Stomach (tissue), 19 donors: Measurements from ENCODE around the gene EIF3D. TPM values are rescaled to one million over a fixed set of nuclear protein-coding genes. Genes with fewer than 3 reads are reported as not detected.

Experiments
- DNase-seq, 2 donors: peaks; one replicate each; pipeline versions ENCODE4 v3.0.0 to v3.0.0-alpha.2; 2013 to 2019
- H3K27ac ChIP-seq, 5 donors: fragments of 200-600 bp in 4 of 5; sonication (generic) in 4 of 5; one replicate each; pipeline ENCODE4 v1.5.1; 2013 to 2019; ENCODE audit warnings: mild to moderate bottlenecking in 1 of 5, moderate library complexity in 1 of 5
- H3K27me3 ChIP-seq, 3 donors: fragments of 200-600 bp; sonication (generic); one replicate each; pipeline ENCODE4 v1.5.1; 2017 to 2019; ENCODE audit warnings: mixed run types in 1 of 3
- H3K36me3 ChIP-seq, 4 donors: fragments of 200-600 bp; sonication (generic); 1 replicate in 3 of 4; 2 replicates in 1 of 4; pipeline ENCODE4 v1.5.1; 2016 to 2019
- H3K4me1 ChIP-seq, 4 donors: fragments of 200-600 bp; sonication (generic); one replicate each; pipeline ENCODE4 v1.5.1; 2016 to 2019
- H3K4me3 ChIP-seq, 4 donors: fragments of 200-600 bp; sonication (generic) in 3 of 4; one replicate each; pipeline ENCODE4 v1.5.1; 2016 to 2019; ENCODE audit warnings: mild to moderate bottlenecking in 1 of 4
- H3K9me3 ChIP-seq, 4 donors: fragments of 200-600 bp; sonication (generic); one replicate each; pipeline ENCODE4 v1.5.1; 2016 to 2019
- CTCF ChIP-seq, 7 experiments: fragments of 450-650 bp in 4 of 7; fragments of 200-600 bp in 3 of 7; sonication (generic) in 3 of 7; IDR thresholded peaks; one replicate each; pipeline ENCODE4 v1.5.1; 2016 to 2019; ENCODE audit warnings: antibody characterized with exemption in 7 of 7, control low read depth in 2 of 7, mild to moderate bottlenecking in 1 of 7
- EP300 ChIP-seq: sonication (generic); formaldehyde crosslinking; IDR thresholded peaks from one replicate; pipeline ENCODE4 v1.6.1; 2017; ENCODE audit warnings: antibody characterized with exemption
- POLR2A ChIP-seq, 4 donors: fragments of 450-650 bp; IDR thresholded peaks; one replicate each; pipeline ENCODE4 v1.6.1; 2016; ENCODE audit warnings: antibody characterized with exemption in 4 of 4, control low read depth in 2 of 4, mild to moderate bottlenecking in 1 of 4, moderate library complexity in 1 of 4
- POLR2AphosphoS5 ChIP-seq, 3 donors: sonication (generic); formaldehyde crosslinking; IDR thresholded peaks; one replicate each; pipeline ENCODE4 v1.6.1; 2016; ENCODE audit warnings: antibody characterized with exemption in 3 of 3
- WGBS, 5 donors: extraction: QIAGEN DNeasy Blood & Tissue Kit in 3 of 5; methylation state at CpG; one replicate each; pipeline versions ENCODE4 v1.1.5 to v1.1.7; 2013 to 2018; 5-methylcytosine and 5-hydroxymethylcytosine counted together
- intact Hi-C: fragments of 100-400 bp; cut with DNase I; formaldehyde crosslinking; loops from one replicate; pipeline ENCODE4 v1.15.1; 2023; ENCODE audit warnings: low total_unique reads
- long read RNA-seq, 10 donors: transcript quantifications; one replicate each; lab custom pipeline, GENCODE V29; 2026
- polyA plus RNA-seq, 3 donors: library from polyadenylated mRNA; stranded (reverse); fragments of 200-250 nt; gene quantifications; one replicate each; pipeline ENCODE4 v1.2.3, GENCODE V29; 2013
- total RNA-seq, 5 donors: library from RNA; depleted of rRNA; stranded (reverse); fragments of >200 nt; gene quantifications; one replicate each; pipeline versions ENCODE4 v1.1.0 to v1.2.3, GENCODE V29; 2014 to 2016
- donor health status: healthy with polysubstance abuse.
- donor health status: Bipolar disorder and iron deficiency.
- donor health status: healthy.

The EIF3D gene
- total RNA-seq (100 to 1,000 TPM in 4 of 5 donors, 10 to 100 TPM in 1; 80.4 to 212 (median 160) TPM), polyA plus RNA-seq (100 to 1,000 TPM; 172 to 242 (median 230) TPM)
- long read RNA-seq, donor 1, transcript EIF3D-201 (15 exons, 2,155 nt): major isoform, 14 of 22 reads
- long read RNA-seq, donor 1, partial matches to known transcripts: 5 of 22 reads
- long read RNA-seq, donor 1, other reads (novel, unspliced or antisense): 0 of 22 reads
- long read RNA-seq, donor 2, transcript EIF3D-201 (15 exons, 2,155 nt): major isoform, 29 of 40 reads
- long read RNA-seq, donor 2, partial matches to known transcripts: 6 of 40 reads
- long read RNA-seq, donor 2, other reads (novel, unspliced or antisense): 0 of 40 reads
- long read RNA-seq, donor 3, transcript EIF3D-201 (15 exons, 2,155 nt): major isoform, 12 of 19 reads
- long read RNA-seq, donor 3, transcript EIF3D-209 (3 exons, 887 nt): minor isoform, 7 of 19 reads
- long read RNA-seq, donor 3, partial matches to known transcripts: 0 of 19 reads
- long read RNA-seq, donor 3, other reads (novel, unspliced or antisense): 0 of 19 reads
- long read RNA-seq, donor 4, partial matches to known transcripts: 0 of 5 reads
- long read RNA-seq, donor 4, other reads (novel, unspliced or antisense): 0 of 5 reads
- long read RNA-seq, donor 5, transcript EIF3D-201 (15 exons, 2,155 nt): major isoform, 27 of 53 reads
- long read RNA-seq, donor 5, partial matches to known transcripts: 17 of 53 reads
- long read RNA-seq, donor 5, other reads (novel, unspliced or antisense): 5 of 53 reads
- long read RNA-seq, donor 6, transcript EIF3D-209 (3 exons, 887 nt): minor isoform, 11 of 146 reads
- long read RNA-seq, donor 6, transcript EIF3D-201 (15 exons, 2,155 nt): major isoform, 59 of 146 reads
- long read RNA-seq, donor 6, partial matches to known transcripts: 62 of 146 reads
- long read RNA-seq, donor 6, other reads (novel, unspliced or antisense): 11 of 146 reads
- long read RNA-seq, donor 7, transcript EIF3D-201 (15 exons, 2,155 nt): major isoform, 23 of 72 reads
- long read RNA-seq, donor 7, partial matches to known transcripts: 44 of 72 reads
- long read RNA-seq, donor 7, other reads (novel, unspliced or antisense): 0 of 72 reads
- long read RNA-seq, donor 8, transcript EIF3D-209 (3 exons, 887 nt): minor isoform, 7 of 54 reads
- long read RNA-seq, donor 8, transcript EIF3D-201 (15 exons, 2,155 nt): major isoform, 21 of 54 reads
- long read RNA-seq, donor 8, partial matches to known transcripts: 25 of 54 reads
- long read RNA-seq, donor 8, other reads (novel, unspliced or antisense): 0 of 54 reads
- long read RNA-seq, donor 9, transcript EIF3D-201 (15 exons, 2,155 nt): major isoform, 17 of 50 reads
- long read RNA-seq, donor 9, transcript EIF3D-209 (3 exons, 887 nt): minor isoform, 5 of 50 reads
- long read RNA-seq, donor 9, partial matches to known transcripts: 28 of 50 reads
- long read RNA-seq, donor 9, other reads (novel, unspliced or antisense): 0 of 50 reads
- long read RNA-seq, donor 10, transcript EIF3D-201 (15 exons, 2,155 nt): major isoform, 14 of 26 reads
- long read RNA-seq, donor 10, partial matches to known transcripts: 7 of 26 reads
- long read RNA-seq, donor 10, other reads (novel, unspliced or antisense): 0 of 26 reads

- peak within 1 kb of the TSS; percentile 87 to 97 (median 95) for H3K27ac ChIP-seq
- intact Hi-C loops: no loop called here
- peak within 1 kb of the TSS; percentile 72 to 85 (median 84) for H3K4me3 ChIP-seq
These were observed at the start of gene EIF3D for GRCh38 chr22:36528795-36529751. TSS of gene EIF3D (minus strand) at chr22:36529166. CDS start at chr22:36526121, 3,045 bp downstream.

GRCh38 chr22:36578619-36579018, 49.7 kb upstream of the EIF3D start:
- whole genome bisulfite sequencing, 5 donors: 62 to 76% (median 73%) methylated on average over 5 to 7 of the region's 7 CpGs
- H3K9me3 ChIP-seq: no peaks in the 10 kb centered on the region
- no peak for DNase-seq

More at GRCh38 chr22:36528795-36529751, at the start of gene EIF3D:
- peak; percentile 88 to 97 (median 92) for TF ChIP-seq POLR2AphosphoS5 (IDR thresholded peaks at IDR 0.05)
- no peak for TF ChIP-seq CTCF (IDR thresholded peaks at IDR 0.05)
- TF ChIP-seq POLR2A (IDR thresholded peaks at IDR 0.05): peak in 2 of 4 donors; percentile 18 to 68
- peaks cover 26 to 36% (median 35%) of the 10 kb centered on the region in 4 donors for H3K36me3 ChIP-seq
- DNase-seq: peak; percentile 99 to 100
- peaks cover 8 to 33% (median 23%) of the 10 kb centered on the region in 4 donors for H3K4me1 ChIP-seq
- H3K27me3 ChIP-seq: no peaks in the 10 kb centered on the region
- WGBS, 5 donors: 0 to 1% (median 0%) methylated on average over 70 to 82 of the region's 82 CpGs
- no peaks in the 10 kb centered on the region for H3K9me3 ChIP-seq

GRCh38 chr22:36577019-36577418, 48.1 kb upstream of the EIF3D start:
- peaks cover 0 to 51% (median 0%) of the 10 kb centered on the region in 3 donors for H3K27me3 ChIP-seq
- no peak for TF ChIP-seq EP300
- no peak for TF ChIP-seq POLR2AphosphoS5 (IDR thresholded peaks at IDR 0.05)
- TF ChIP-seq CTCF (IDR thresholded peaks at IDR 0.05): no peak
- no peak for TF ChIP-seq POLR2A (IDR thresholded peaks at IDR 0.05)
- no peaks in the 10 kb centered on the region for H3K36me3 ChIP-seq
- intact Hi-C loops: no loop called here
- H3K4me1 ChIP-seq: no peaks in the 10 kb centered on the region
- H3K9me3 ChIP-seq: no peaks in the 10 kb centered on the region
- no peak overlapping the region for H3K4me3 ChIP-seq
- WGBS, 5 donors: 80 to 85% (median 83%) methylated on average over 13 of the region's 13 CpGs
- H3K27ac ChIP-seq: no peak overlapping the region
- no peak for DNase-seq

More at GRCh38 chr22:36578619-36579018, 49.7 kb upstream of the EIF3D start:
- Histone ChIP-seq H3K27me3 (peaks cover 0 to 63% (median 0%) of the 10 kb centered on the region in 3 donors), H3K4me1 (no peaks in the 10 kb centered on the region), H3K36me3 (no peaks in the 10 kb centered on the region), H3K4me3 (no peak overlapping the region), H3K27ac (no peak overlapping the region)
- intact Hi-C loops: no loop called here
- TF ChIP-seq EP300 (no peak), POLR2A (IDR thresholded peaks at IDR 0.05) (no peak), CTCF (IDR thresholded peaks at IDR 0.05) (no peak), POLR2AphosphoS5 (IDR thresholded peaks at IDR 0.05) (no peak)
